GM12891 (cell line): ENCODE measurements around the gene PRKACA.

Experiments used
- POLR2A ChIP-seq: IDR thresholded peaks from 2 replicates; pipeline ENCODE4 v1.6.1; 2011; ENCODE audit warnings: low read depth, low read length, control low read depth
- POLR2AphosphoS5 ChIP-seq: IDR thresholded peaks from 2 replicates; pipeline ENCODE4 v1.6.1; 2011; ENCODE audit warnings: low read depth, low read length, control low read depth

GRCh38 chr19:14080887-14081796, 36.4 kb downstream of the PRKACA start:
- TF ChIP-seq POLR2A (peak; percentile 39), POLR2AphosphoS5 (no peak)
